Aorta (tissue), 5 donors: ENCODE results near the gene TIAM1. TPM values are rescaled to one million over a fixed set of nuclear protein-coding genes. Genes with fewer than 3 reads are reported as not detected.

Source experiments
- ATAC-seq: fragments of 200-7000 bp; cut with Tn5 transposase; one replicate; pipeline ENCODE4 v1.9.1; 2022; ENCODE audit warnings: moderate library complexity; ENCODE audit not compliant: low FRiP score
- DNase-seq, 2 donors: peaks; one replicate each; pipeline ENCODE4 v3.0.0-alpha.2; 2020
- H3K27ac ChIP-seq, 2 donors: one replicate each; pipeline ENCODE4 v1.5.1; 2013; ENCODE audit warnings: low read length in 2 of 2, mild to moderate bottlenecking in 2 of 2, moderate library complexity in 2 of 2, control low read depth in 1 of 2, inconsistent platforms in 1 of 2, low read depth in 1 of 2
- H3K27me3 ChIP-seq, 2 donors: one replicate each; pipeline ENCODE4 v1.6.1; 2013; ENCODE audit warnings: control low read depth in 1 of 2, low read length in 1 of 2, mild to moderate bottlenecking in 1 of 2, moderate library complexity in 1 of 2; ENCODE audit not compliant: insufficient read depth in 2 of 2, control insufficient read depth in 1 of 2
- H3K36me3 ChIP-seq, 2 donors: one replicate each; pipeline ENCODE4 v1.6.1; 2013; ENCODE audit warnings: control low read depth in 1 of 2, low read length in 1 of 2, mild to moderate bottlenecking in 1 of 2; ENCODE audit not compliant: insufficient read depth in 2 of 2, control insufficient read depth in 1 of 2
- H3K4me1 ChIP-seq, 2 donors: one replicate each; pipeline ENCODE4 v1.6.1; 2013; ENCODE audit warnings: low read length in 2 of 2, control low read depth in 1 of 2, mild to moderate bottlenecking in 1 of 2, moderate library complexity in 1 of 2; ENCODE audit not compliant: insufficient read depth in 2 of 2, control insufficient read depth in 1 of 2
- H3K4me3 ChIP-seq, 2 donors: one replicate each; pipeline ENCODE4 v1.5.1; 2013; ENCODE audit warnings: low read length in 2 of 2, control low read depth in 1 of 2, mild to moderate bottlenecking in 1 of 2
- H3K9me3 ChIP-seq: one replicate; pipeline ENCODE4 v1.6.1; 2013; ENCODE audit warnings: mild to moderate bottlenecking, low read length; ENCODE audit not compliant: control insufficient read depth
- WGBS, 2 donors: extraction: QIAGEN DNeasy Blood & Tissue Kit; methylation state at CpG; one replicate each; pipeline ENCODE4 v1.1.7; 2013; 5-methylcytosine and 5-hydroxymethylcytosine counted together
- intact Hi-C, 2 donors: fragments of 100-400 bp; cut with DNase I; formaldehyde crosslinking; loops; one replicate each; pipeline versions ENCODE4 v1.14.2 to v1.15.0; 2022
- polyA plus RNA-seq, 2 donors: library from polyadenylated mRNA; stranded (reverse); fragments of 200-250 nt; gene quantifications; one replicate each; pipeline ENCODE4 v1.2.3, GENCODE V29; 2013
- total RNA-seq, 2 donors: library from RNA; stranded (reverse); fragmentation: NEBNext Ultra II Directional; extraction: Animal tissue kit (Norgen Biotek cat#: 25700); gene quantifications; one replicate each; pipeline ENCODE4 v1.2.1, GENCODE V29; 2021
- donor health status: healthy with polysubstance abuse.
- donor health status: Bipolar disorder and iron deficiency.
- donor health status: DM: no; HTN: no; CAD: no.
- donor health status: DM: no; HTN: no; CAD: no.
- donor health status: DM: yes; HTN: yes; CAD: no.

The TIAM1 gene
- total and polyA plus RNA-seq, 4 donors: 0.50 to 15.8 (median 12.9) TPM; not detected in 1

- ATAC-seq: no peak
- no peak overlapping the region for H3K27ac ChIP-seq
- intact Hi-C loops: no loop called here
These were observed 171.7 kb downstream of the TIAM1 start for GRCh38 chr21:31172328-31172727.

GRCh38 chr21:31164713-31165694 lies 179.1 kb downstream of the TIAM1 start:
- Histone ChIP-seq H3K27ac (no peak overlapping the region), H3K36me3 (no peaks in the 10 kb centered on the region), H3K9me3 (no peaks in the 10 kb centered on the region), H3K27me3 (no peaks in the 10 kb centered on the region), H3K4me3 (no peak overlapping the region), H3K4me1 (no peaks in the 10 kb centered on the region)
- ATAC-seq (no peak), DNase-seq (no peak)
- intact Hi-C loops: no loop called here
- WGBS, 2 donors: 89 to 93% methylated on average over 8 of the region's 8 CpGs

More at GRCh38 chr21:31172328-31172727, 171.7 kb downstream of the TIAM1 start:
- 72 to 76% methylated on average over 6 of the region's 6 CpGs for WGBS, 2 donors
- Histone ChIP-seq H3K4me3 (no peak overlapping the region), H3K4me1 (no peaks in the 10 kb centered on the region), H3K27me3 (no peaks in the 10 kb centered on the region), H3K36me3 (no peaks in the 10 kb centered on the region), H3K9me3 (no peaks in the 10 kb centered on the region)
- no peak for DNase-seq

DNA sequence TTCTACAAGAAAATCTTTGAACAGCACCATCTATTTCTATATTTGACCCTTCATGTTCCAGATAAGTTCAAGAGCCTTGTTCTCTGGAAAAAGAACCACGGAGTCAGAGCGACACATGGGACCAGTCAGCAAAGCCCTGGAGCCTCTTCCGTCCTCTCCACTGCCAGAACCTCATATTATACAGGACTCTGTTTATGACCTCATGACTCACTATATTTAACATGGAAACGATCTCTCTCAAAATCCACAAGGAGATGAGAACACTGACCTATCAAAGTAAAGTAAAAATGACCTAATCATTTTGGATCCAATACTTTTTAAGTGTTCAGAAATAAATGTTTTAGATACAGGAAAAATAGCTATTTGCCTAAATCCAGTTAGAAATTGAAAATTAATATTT lies 181.2 kb downstream of the TIAM1 start:
- intact Hi-C loops: no loop called here
- no peak overlapping the region for H3K27ac ChIP-seq
- peaks cover 0 to 7% of the 10 kb centered on the region in 2 donors for H3K27me3 ChIP-seq
- DNase-seq (no peak), ATAC-seq (peak; percentile 46)
- 38 to 44% methylated on average over 4 of the region's 4 CpGs for WGBS, 2 donors
- no peaks in the 10 kb centered on the region for H3K36me3 ChIP-seq
- H3K4me3 ChIP-seq: no peak overlapping the region
- H3K4me1 ChIP-seq: no peaks in the 10 kb centered on the region
- no peaks in the 10 kb centered on the region for H3K9me3 ChIP-seq

DNA sequence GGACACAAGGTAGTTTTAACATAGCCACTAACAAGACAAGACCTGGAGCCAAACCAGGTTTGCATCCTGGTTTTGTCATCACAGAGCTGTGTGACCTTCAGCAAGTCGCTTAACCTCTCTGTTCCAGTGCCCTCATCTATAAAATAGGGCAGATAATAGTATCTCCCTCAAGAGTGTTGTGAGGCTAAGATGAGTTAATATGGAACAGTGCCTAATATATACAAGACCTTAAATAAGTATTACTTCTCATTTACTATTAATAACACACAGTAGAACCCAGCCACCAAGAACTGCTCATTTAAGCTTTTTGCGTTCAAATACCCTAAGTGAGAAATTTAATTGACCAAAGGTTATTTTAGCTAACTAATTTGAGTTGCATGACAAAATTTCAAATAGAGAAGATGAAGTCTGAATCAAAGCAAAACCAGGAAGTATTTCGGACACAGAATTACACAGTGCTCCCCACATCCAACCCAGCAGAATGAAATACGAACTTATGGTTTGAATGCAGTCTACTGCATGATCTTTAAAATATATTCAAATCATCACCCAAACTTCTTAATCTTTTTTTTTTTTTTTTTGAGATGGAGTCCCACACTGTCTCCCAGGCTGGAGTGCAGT lies 181.9 kb downstream of the TIAM1 start:
- intact Hi-C loops: no loop called here
- Histone ChIP-seq H3K27ac (no peak overlapping the region), H3K4me3 (no peak overlapping the region), H3K27me3 (peaks cover 0 to 7% of the 10 kb centered on the region in 2 donors), H3K4me1 (no peaks in the 10 kb centered on the region), H3K9me3 (peaks cover 2% of the 10 kb centered on the region), H3K36me3 (no peaks in the 10 kb centered on the region)
- ATAC-seq (no peak), DNase-seq (no peak)
- whole genome bisulfite sequencing, 2 donors: 85% methylated on average over 4 of the region's 4 CpGs

DNA sequence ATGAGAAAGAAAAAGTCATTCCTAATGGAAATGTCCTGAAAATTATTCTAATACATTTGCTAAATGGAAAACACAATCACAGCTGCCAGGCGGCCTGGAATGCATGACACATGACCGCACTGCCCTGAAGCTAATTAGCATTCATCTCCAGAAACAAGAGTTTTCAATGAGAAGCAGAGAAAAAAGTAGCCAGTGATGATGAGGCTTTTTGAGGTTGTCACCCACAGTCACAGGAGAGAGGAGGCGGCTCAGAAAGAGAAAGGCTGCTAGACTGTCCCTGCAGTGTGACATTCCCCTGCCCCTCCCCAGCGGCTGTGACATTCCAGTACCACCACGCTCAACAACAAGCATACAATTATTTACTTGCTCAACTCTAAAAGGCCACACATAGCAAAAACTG lies 182.9 kb downstream of the TIAM1 start:
- 47 to 48% methylated on average over 5 of the region's 5 CpGs for WGBS, 2 donors
- H3K4me1 ChIP-seq: no peaks in the 10 kb centered on the region
- H3K4me3 ChIP-seq: no peak overlapping the region
- DNase-seq (no peak), ATAC-seq (no peak)
- H3K27me3 ChIP-seq: peaks cover 0 to 7% of the 10 kb centered on the region in 2 donors
- intact Hi-C loops: no loop called here
- H3K9me3 ChIP-seq: peaks cover 2% of the 10 kb centered on the region
- H3K27ac ChIP-seq: no peak overlapping the region
- no peaks in the 10 kb centered on the region for H3K36me3 ChIP-seq

GRCh38 chr21:31159808-31160207 lies 184.3 kb downstream of the TIAM1 start:
- Histone ChIP-seq H3K27me3 (peaks cover 0 to 7% of the 10 kb centered on the region in 2 donors), H3K9me3 (peaks cover 2% of the 10 kb centered on the region), H3K36me3 (no peaks in the 10 kb centered on the region), H3K4me1 (no peaks in the 10 kb centered on the region), H3K4me3 (no peak overlapping the region), H3K27ac (no peak overlapping the region)
- intact Hi-C loops: no loop called here
- ATAC-seq (no peak), DNase-seq (no peak)
- WGBS, 2 donors: 47 to 53% methylated on average over 5 of the region's 5 CpGs

DNA sequence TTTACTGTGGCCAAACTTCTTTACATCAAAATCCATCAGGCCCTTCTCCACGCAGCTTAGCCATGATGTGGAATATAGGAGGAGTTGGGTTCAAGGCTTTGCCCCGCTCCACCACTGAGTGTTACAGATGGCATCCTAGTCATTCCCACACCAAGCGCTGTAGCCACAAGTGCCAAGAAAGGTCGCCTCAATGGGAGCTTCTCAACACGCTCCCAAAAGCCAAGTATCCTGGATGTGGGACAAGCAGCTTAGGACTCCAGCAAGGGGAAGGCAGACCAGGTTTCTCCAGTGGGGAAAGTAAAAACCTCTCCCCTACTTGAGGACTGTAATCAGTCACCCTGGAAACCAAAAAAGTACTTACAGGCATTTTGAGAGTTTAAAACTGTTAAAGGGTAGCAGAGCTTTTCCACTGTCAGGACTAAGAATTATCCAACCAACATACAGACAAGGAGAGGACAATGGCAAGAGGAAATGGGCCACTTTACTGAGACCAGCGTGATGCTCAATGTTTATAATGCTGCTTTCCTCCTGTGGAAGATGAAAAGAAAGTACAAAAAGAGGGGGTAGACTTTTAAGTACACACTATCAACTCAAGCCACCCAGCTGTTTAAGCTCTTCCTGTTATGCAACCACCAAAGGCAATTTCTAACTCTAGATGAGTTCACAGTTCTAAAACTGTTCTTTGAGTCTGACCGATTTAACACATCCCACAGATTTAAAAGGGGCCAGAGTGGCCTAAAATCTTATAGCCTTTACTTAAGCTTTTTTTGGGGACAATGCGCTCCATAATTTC lies 185.1 kb downstream of the TIAM1 start:
- Histone ChIP-seq H3K4me3 (no peak overlapping the region), H3K36me3 (no peaks in the 10 kb centered on the region), H3K4me1 (no peaks in the 10 kb centered on the region), H3K9me3 (peaks cover 6% of the 10 kb centered on the region), H3K27me3 (peaks cover 0 to 7% of the 10 kb centered on the region in 2 donors), H3K27ac (no peak overlapping the region)
- intact Hi-C loops: no loop called here
- ATAC-seq (no peak), DNase-seq (no peak)
- 84 to 89% methylated on average over 8 of the region's 8 CpGs for WGBS, 2 donors

DNA sequence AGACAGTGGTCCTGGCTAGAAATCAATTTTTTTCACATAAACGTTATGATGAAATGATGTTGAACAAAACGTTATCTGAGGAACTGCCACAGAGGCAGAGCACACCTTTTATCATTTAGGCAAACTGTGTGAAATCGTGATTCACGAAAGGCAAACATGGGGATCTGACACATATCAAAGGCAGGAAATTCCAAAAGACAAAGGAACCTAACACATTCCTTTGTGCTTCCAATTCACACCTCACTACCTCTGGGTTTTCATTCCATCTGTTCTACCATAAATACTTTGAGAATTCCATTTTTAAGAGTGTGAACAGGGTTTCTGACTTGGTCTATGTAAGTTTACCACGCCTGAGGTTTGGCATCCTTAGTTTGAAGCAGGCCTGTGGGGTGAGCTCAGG lies 186.3 kb downstream of the TIAM1 start:
- H3K9me3 ChIP-seq: peaks cover 6% of the 10 kb centered on the region
- intact Hi-C loops: no loop called here
- ATAC-seq (no peak), DNase-seq (no peak)
- no peaks in the 10 kb centered on the region for H3K4me1 ChIP-seq
- no peak overlapping the region for H3K4me3 ChIP-seq
- H3K27me3 ChIP-seq: peaks cover 0 to 7% of the 10 kb centered on the region in 2 donors
- H3K36me3 ChIP-seq: no peaks in the 10 kb centered on the region
- H3K27ac ChIP-seq: no peak overlapping the region
- 58 to 61% methylated on average over 5 of the region's 5 CpGs for WGBS, 2 donors
